SH-SY5Y (cell line): ENCODE data around the gene MEMO1.

Experiments used
- GATA2 ChIP-seq: IDR thresholded peaks from 2 replicates; pipeline ENCODE4 v1.6.1; 2011; ENCODE audit warnings: mild to moderate bottlenecking, low read depth, low read length
- GATA3 ChIP-seq: IDR thresholded peaks from 2 replicates; pipeline ENCODE4 v1.6.1; 2011; ENCODE audit warnings: low read depth, mild to moderate bottlenecking, low read length, moderate library complexity

GRCh38 chr2:31958140-31958717 lies 52.6 kb downstream of the MEMO1 start:
- no peak for TF ChIP-seq GATA2
- TF ChIP-seq GATA3: no peak
